Thyroid gland (tissue), 4 donors: ENCODE results near the gene ADARB1. TPM values are rescaled to one million over a fixed set of nuclear protein-coding genes. Genes with fewer than 3 reads are reported as not detected.

Experiments used
- DNase-seq, 2 donors: peaks; one replicate each; pipeline ENCODE4 v3.0.0-alpha.2; 2019
- H3K27ac ChIP-seq, 3 donors: fragments of 200-600 bp; sonication (generic); 1 replicate in 2 of 3; 2 replicates in 1 of 3; pipeline ENCODE4 v1.5.1; 2016 to 2019; ENCODE audit warnings: mild to moderate bottlenecking in 1 of 3, moderate library complexity in 1 of 3
- H3K27me3 ChIP-seq: fragments of 200-600 bp; sonication (generic); one replicate; pipeline ENCODE4 v1.5.1; 2019
- H3K36me3 ChIP-seq, 2 donors: fragments of 200-600 bp; sonication (generic); one replicate each; pipeline ENCODE4 v1.5.1; 2016 to 2019
- H3K4me1 ChIP-seq, 2 donors: fragments of 200-600 bp; sonication (generic); one replicate each; pipeline ENCODE4 v1.5.1; 2017 to 2019
- H3K4me3 ChIP-seq, 3 donors: fragments of 200-600 bp; sonication (generic); replicated peaks in 1 of 3; 1 replicate in 2 of 3; 2 replicates in 1 of 3; pipeline ENCODE4 v1.5.1; 2016; ENCODE audit warnings: mild to moderate bottlenecking in 1 of 3
- H3K9me3 ChIP-seq: fragments of 200-600 bp; sonication (generic); one replicate; pipeline ENCODE4 v1.5.1; 2017
- CTCF ChIP-seq, 6 experiments: fragments of 200-600 bp in 3 of 6; fragments of 450-650 bp in 3 of 6; sonication (generic) in 3 of 6; IDR thresholded peaks; one replicate each; pipeline ENCODE4 v1.5.1; 2016 to 2019; ENCODE audit warnings: antibody characterized with exemption in 6 of 6, mild to moderate bottlenecking in 2 of 6, inconsistent platforms in 1 of 6, moderate library complexity in 1 of 6
- POLR2A ChIP-seq, 2 donors: fragments of 450-650 bp; IDR thresholded peaks; one replicate each; pipeline ENCODE4 v1.6.1; 2017; ENCODE audit warnings: antibody characterized with exemption in 2 of 2, mild to moderate bottlenecking in 2 of 2, moderate library complexity in 1 of 2
- WGBS, 2 donors: methylation state at CpG; one replicate each; pipeline ENCODE4 v1.1.5; 2017; 5-methylcytosine and 5-hydroxymethylcytosine counted together
- intact Hi-C: fragments of 100-400 bp; cut with DNase I; formaldehyde crosslinking; loops from one replicate; pipeline ENCODE4 v1.15.1; 2023
- total RNA-seq, 4 donors: library from RNA; depleted of rRNA; stranded (reverse); fragments of >200 nt; gene quantifications; one replicate each; pipeline ENCODE4 v1.2.3, GENCODE V29; 2016

The ADARB1 gene
- total RNA-seq, 4 donors from 2014 or later = 5.0 to 20.2 (median 10.1) TPM

- TF ChIP-seq POLR2A (IDR thresholded peaks at IDR 0.05) (no peak), CTCF (IDR thresholded peaks at IDR 0.05) (no peak)
- DNase-seq = no peak
- H3K9me3 ChIP-seq = no peaks in the 10 kb centered on the region
- no peaks in the 10 kb centered on the region for H3K36me3 ChIP-seq
- H3K4me3 ChIP-seq = no peak overlapping the region
- intact Hi-C loops = no loop called here
- no peak overlapping the region for H3K27ac ChIP-seq
- H3K27me3 ChIP-seq = no peaks in the 10 kb centered on the region
- no peaks in the 10 kb centered on the region for H3K4me1 ChIP-seq
- WGBS, 2 donors = 35 to 58% methylated on average over 5 to 7 of the region's 8 CpGs
These were observed 178.8 kb downstream of the ADARB1 start for GRCh38 chr21:45253180-45253579.

- H3K36me3 ChIP-seq = no peaks in the 10 kb centered on the region
- no peak for DNase-seq
- H3K27me3 ChIP-seq = no peaks in the 10 kb centered on the region
- H3K4me1 ChIP-seq = no peaks in the 10 kb centered on the region
- 77 to 86% methylated on average over 11 to 17 of the region's 28 CpGs for WGBS, 2 donors
- no peak overlapping the region for H3K4me3 ChIP-seq
- no peak for TF ChIP-seq POLR2A (IDR thresholded peaks at IDR 0.05)
- no peak for TF ChIP-seq CTCF (IDR thresholded peaks at IDR 0.05)
- no peak overlapping the region for H3K27ac ChIP-seq
- H3K9me3 ChIP-seq = no peaks in the 10 kb centered on the region
- intact Hi-C loops = no loop called here
These were observed 179.5 kb downstream of the ADARB1 start for GRCh38 chr21:45253633-45254459.

GRCh38 chr21:45254460-45254930, 180.1 kb downstream of the ADARB1 start:
- Histone ChIP-seq H3K27ac (no peak overlapping the region), H3K4me1 (no peaks in the 10 kb centered on the region), H3K36me3 (no peaks in the 10 kb centered on the region), H3K4me3 (no peak overlapping the region), H3K9me3 (no peaks in the 10 kb centered on the region), H3K27me3 (no peaks in the 10 kb centered on the region)
- WGBS, 2 donors = 79 to 84% methylated on average over 17 of the region's 17 CpGs
- no peak for TF ChIP-seq CTCF (IDR thresholded peaks at IDR 0.05)
- TF ChIP-seq POLR2A (IDR thresholded peaks at IDR 0.05) = no peak
- no peak for DNase-seq
- intact Hi-C loops = no loop called here

GRCh38 chr21:45255381-45256020, 181.1 kb downstream of the ADARB1 start:
- 94 to 96% methylated on average over 6 to 11 of the region's 22 CpGs for WGBS, 2 donors
- no peaks in the 10 kb centered on the region for H3K9me3 ChIP-seq
- no peak for TF ChIP-seq CTCF (IDR thresholded peaks at IDR 0.05)
- TF ChIP-seq POLR2A (IDR thresholded peaks at IDR 0.05) = no peak
- H3K27ac ChIP-seq = no peak overlapping the region
- H3K36me3 ChIP-seq = no peaks in the 10 kb centered on the region
- intact Hi-C loops = no loop called here
- H3K4me1 ChIP-seq = no peaks in the 10 kb centered on the region
- DNase-seq = no peak
- H3K4me3 ChIP-seq = no peak overlapping the region
- H3K27me3 ChIP-seq = no peaks in the 10 kb centered on the region
